HG02642 (cell line): Measurements from ENCODE around the gene CCR6.

Experiments used
- ATAC-seq: cut with Tn5 transposase; IDR thresholded peaks from one replicate; pipeline ENCODE4 v1.9.1; 2021; ENCODE audit warnings: mild to moderate bottlenecking; ENCODE audit not compliant: unreplicated experiment, poor library complexity

Gene CCR6

GRCh38 chr6:167140589-167141474 lies 17.9 kb downstream of the CCR6 start:
- no peak for ATAC-seq

DNA sequence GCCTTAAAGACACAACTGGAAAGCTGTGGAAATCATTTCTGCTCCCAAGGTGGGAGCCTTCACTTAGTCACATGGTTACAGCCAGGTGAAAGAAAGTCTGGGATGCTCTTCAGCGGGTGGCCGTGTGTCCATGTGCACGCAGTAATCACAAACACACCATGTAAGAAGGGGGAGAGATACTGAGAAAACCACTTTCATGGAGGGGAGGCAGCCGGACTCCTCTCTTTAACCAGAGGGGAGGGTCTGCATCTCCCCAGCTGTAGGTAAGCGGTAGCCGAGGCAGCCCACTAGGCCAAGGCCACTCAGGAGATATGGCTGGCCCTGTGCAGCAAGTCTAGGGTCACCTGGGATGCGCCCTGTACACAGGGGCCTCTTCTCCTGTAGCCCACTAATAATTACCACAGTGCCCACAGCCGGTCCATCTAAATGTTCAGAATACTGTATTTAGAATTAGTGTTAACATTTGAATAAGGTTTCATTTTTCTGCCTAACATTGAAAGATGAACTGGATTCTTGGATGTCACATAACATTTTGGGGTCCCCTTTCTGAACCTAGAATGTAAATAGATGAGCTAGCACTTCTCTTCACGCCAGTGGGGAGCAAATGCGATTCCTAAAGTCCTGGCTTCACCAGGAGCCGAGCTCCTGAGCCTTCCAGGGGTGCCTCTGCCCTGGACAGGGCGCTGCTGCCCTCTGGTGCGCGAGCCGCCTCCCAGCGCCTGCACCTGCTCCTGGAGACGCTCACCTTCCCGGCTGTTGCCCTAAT lies 19.0 kb downstream of the CCR6 start:
- peak; percentile 72 for ATAC-seq

GRCh38 chr6:167142433-167142761 lies 19.5 kb downstream of the CCR6 start:
- ATAC-seq: no peak

DNA sequence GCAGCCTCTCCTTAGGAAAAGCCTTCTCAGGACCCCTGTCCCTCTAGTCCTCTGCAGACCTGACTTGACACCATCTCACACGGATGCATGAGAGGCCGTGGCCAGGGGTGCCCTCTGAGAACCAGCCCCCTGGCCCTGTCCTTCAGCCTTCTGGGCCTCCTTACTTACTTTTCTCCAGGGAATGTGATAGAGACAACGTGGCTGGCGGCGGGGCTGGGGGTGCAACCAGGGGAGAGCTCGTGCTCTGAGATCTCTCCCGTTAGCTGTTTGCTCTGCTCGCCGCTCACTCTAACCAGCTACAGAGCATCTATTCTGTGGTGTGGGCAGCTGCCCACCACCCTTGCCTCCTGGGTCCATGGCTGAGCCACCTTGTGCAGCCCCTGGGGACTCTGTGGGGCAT lies 20.1 kb downstream of the CCR6 start:
- no peak for ATAC-seq

DNA sequence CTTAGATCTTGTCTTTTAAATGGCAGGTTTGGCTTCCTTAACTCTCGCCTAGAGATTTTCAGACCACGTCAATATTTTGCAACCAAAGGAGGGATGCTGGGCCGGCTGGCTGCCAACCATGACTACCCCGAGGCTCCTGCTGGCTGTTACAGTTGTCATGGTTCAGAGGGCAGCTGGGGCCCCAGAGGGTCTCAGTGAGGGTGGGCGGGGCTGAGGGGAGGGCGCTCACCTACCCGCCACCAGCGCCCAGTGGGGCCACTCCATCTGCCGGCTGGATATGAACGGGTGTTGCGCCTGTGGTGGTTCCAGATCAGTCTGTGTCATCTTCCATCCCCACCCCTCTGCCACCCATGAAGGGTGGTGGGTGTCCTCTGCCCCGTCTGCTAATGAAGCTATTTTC lies 22.6 kb downstream of the CCR6 start:
- no peak for ATAC-seq

- no peak for ATAC-seq
Measured at GRCh38 chr6:167146135-167146534, 23.2 kb downstream of the CCR6 start.

GRCh38 chr6:167146977-167147376 lies 24.1 kb downstream of the CCR6 start:
- no peak for ATAC-seq

GRCh38 chr6:167148021-167148420 lies 25.1 kb downstream of the CCR6 start:
- no peak for ATAC-seq

- ATAC-seq: no peak
Measured at GRCh38 chr6:167148997-167149396, 26.1 kb downstream of the CCR6 start.

- peak; percentile 57 for ATAC-seq
Measured at GRCh38 chr6:167150941-167151549, 28.1 kb downstream of the CCR6 start.

GRCh38 chr6:167151648-167152047 lies 28.8 kb downstream of the CCR6 start:
- no peak for ATAC-seq

GRCh38 chr6:167152862-167153261 lies 30.0 kb downstream of the CCR6 start:
- peak; percentile 45 for ATAC-seq

DNA sequence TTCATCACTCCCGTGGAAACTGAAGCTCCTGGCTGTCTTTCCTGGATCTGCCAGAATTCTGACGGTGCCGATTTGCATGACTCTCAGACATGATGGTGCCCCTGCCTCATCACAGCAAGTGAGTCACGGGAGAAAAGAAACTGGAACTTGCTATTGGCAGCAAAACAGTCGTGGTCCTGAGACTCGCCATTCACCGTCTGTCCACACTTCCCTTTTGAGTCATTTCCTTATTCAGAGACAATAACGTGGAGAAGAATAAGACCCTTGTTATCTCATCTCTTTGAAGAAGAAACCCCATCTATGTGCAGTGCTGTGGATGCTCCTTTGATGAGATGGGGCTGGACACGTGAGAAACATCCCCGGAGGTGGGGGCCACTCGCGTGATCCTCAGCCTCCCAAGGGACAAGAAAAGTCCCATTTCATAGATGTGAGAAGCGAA lies 30.6 kb downstream of the CCR6 start:
- ATAC-seq: peak; percentile 60

- ATAC-seq: no peak
Measured at GRCh38 chr6:167154291-167154690, 31.4 kb downstream of the CCR6 start.

GRCh38 chr6:167154895-167155294 lies 32.0 kb downstream of the CCR6 start:
- no peak for ATAC-seq

GRCh38 chr6:167157414-167157813 lies 34.5 kb downstream of the CCR6 start:
- ATAC-seq: no peak

GRCh38 chr6:167157863-167158262 lies 35.0 kb downstream of the CCR6 start, which contains the start of gene GPR31:
GPR31 (minus strand) TSS chr6:167157980; CDS start chr6:167157831, 149 bp downstream.
- ATAC-seq: no peak

- no peak for ATAC-seq
Measured at GRCh38 chr6:167161851-167162467, 39.1 kb downstream of the CCR6 start.

GRCh38 chr6:167162591-167162990 lies 39.7 kb downstream of the CCR6 start:
- ATAC-seq: no peak

DNA sequence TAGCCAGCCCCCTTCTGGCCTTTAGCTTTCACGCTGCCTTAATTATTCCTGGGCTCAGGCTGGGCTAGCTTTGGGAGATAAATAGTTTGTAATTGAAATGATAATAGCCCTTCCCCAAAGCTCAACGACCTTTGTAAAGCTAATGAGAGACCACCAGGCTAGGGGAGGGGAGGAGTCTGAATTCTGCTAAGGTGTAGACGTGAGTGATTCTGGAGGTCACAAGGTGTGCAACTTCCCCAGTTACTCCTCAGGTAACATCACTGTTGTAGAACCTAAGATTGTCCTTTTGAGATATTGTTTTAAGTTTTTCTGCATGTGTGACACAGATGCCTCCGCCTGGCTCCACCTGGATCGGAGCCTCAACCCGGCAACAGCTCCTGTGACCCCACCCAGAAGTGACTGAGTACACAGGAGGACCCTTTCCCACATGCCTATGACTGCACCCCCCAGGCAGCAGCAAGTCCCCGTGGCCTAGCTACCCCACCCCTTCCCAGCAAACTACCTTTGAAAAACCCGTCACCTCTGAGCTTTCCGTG lies 40.6 kb downstream of the CCR6 start:
- ATAC-seq: no peak
